MCF 10A (cell line): ENCODE results near the gene ATP5F1D. TPM values are rescaled to one million over a fixed set of nuclear protein-coding genes. Genes with fewer than 3 reads are reported as not detected.

Source experiments
- BruUV-seq: library from RNA; stranded (reverse); fragments of 400-500 nt; replicated peaks from 2 replicates; lab custom pipeline; 2021; lab: Mats Ljungman, UMichigan
- CTCF ChIA-PET: fragments of 300-600 bp; sonication (Branson Sonifier 250); formaldehyde crosslinking; extraction: SDS; loops from one replicate; lab custom pipeline; 2021; ENCODE audit warnings: antibody characterized with exemption, inconsistent platforms; lab: Yijun Ruan, JAX
- POLR2A ChIA-PET: fragments of 300-600, 350-650 bp; sonication (Branson Sonifier 250); formaldehyde crosslinking; extraction: SDS; loops from one replicate; lab custom pipeline; 2020; ENCODE audit warnings: antibody characterized with exemption, inconsistent platforms; lab: Yijun Ruan, JAX
- DNase-seq: peaks from one replicate; pipeline ENCODE4 v3.0.0-alpha.2; 2018; ENCODE audit not compliant: unreplicated experiment
- H3K27ac Mint-ChIP-seq: one replicate; pipeline ENCODE4 v1.8.0; 2022; ENCODE audit warnings: mild to moderate bottlenecking, low read depth, mixed read lengths; ENCODE audit not compliant: unreplicated experiment
- H3K27me3 Mint-ChIP-seq: one replicate; pipeline ENCODE4 v1.8.0; 2022; ENCODE audit warnings: mixed read lengths; ENCODE audit not compliant: insufficient read depth, unreplicated experiment
- H3K36me3 Mint-ChIP-seq: one replicate; pipeline ENCODE4 v1.8.0; 2022; ENCODE audit warnings: mild to moderate bottlenecking, moderate library complexity, mixed read lengths; ENCODE audit not compliant: insufficient read depth, unreplicated experiment
- H3K4me1 Mint-ChIP-seq: one replicate; pipeline ENCODE4 v1.8.0; 2022; ENCODE audit warnings: mixed read lengths; ENCODE audit not compliant: insufficient read depth, unreplicated experiment
- H3K4me3 Mint-ChIP-seq: one replicate; pipeline ENCODE4 v1.8.0; 2022; ENCODE audit warnings: mild to moderate bottlenecking, moderate library complexity, mixed read lengths; ENCODE audit not compliant: unreplicated experiment
- H3K9me3 Mint-ChIP-seq: one replicate; pipeline ENCODE4 v1.8.0; 2022; ENCODE audit warnings: mixed read lengths; ENCODE audit not compliant: unreplicated experiment
- intact Hi-C: fragments of 100-400 bp; cut with micrococcal nuclease; formaldehyde crosslinking; loops from 2 replicates; pipeline ENCODE4 v1.14.1; 2022
- total RNA-seq: library from RNA; stranded (reverse); gene quantifications from 2 replicates; pipeline ENCODE4 v1.2.3, GENCODE V29; 2022
- TF ChIP-seq, protein P1 (sequence below): fragments of 200-600 bp; IDR thresholded peaks from one replicate; pipeline ENCODE4 v1.8.0; 2022; ENCODE audit warnings: antibody characterized with exemption, mild to moderate bottlenecking; ENCODE audit not compliant: unreplicated experiment

Gene ATP5F1D
- total RNA-seq, 1 experiment from 2014 or later: 258 TPM

DNA sequence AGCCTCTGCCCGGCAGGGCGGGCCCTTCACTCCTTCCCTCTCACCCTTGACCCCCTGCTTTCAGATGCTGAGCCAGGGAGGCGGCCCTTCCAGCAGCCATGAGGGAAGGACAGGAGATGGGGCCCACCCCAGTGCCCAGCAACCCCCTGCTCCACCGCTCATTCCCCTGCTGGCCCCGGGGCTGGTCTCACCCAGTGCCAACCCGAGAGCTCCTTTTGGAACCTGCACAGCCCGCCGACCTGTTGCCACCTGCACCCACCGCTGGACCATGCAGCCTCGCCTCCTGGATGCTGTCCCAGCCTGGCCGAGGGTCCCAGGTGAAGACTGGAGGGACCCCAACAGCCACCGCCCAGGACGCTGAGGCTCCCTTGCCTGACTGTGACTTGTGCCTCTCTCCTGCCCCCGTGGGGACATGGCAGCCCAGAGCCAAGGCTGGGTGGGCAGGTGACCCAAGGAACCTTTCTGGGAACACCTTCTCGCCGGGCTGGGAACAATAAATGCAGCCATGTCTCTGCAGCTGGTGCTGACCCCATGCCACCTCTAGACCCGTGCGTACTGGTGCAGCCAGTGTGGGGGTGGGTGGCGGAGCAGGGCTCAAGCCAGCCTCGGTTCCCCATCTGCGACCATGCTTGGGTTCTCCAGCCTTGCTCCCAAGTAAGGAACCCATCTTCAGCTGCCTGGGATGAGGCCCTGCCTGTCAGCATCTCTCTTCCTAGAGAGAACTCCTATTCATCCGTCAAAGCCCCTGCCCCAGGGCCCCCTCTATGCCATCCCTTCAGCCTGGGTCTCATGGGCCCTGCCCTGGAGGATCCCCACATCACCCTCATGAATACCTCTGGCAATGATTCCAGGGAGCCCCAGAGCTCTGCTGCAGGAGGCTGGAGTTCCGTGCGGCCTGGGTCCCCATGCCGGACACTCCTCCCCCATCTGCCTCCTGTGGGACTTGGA lies 37.4 kb downstream of the ATP5F1D start:
- CTCF ChIA-PET: interaction anchor here (0.6 to 1.7 kb wide), 13 partner anchors 13 to 165 kb away, joined by 3 to 8 read pairs (median 4); no protein-coding TSS in a partner anchor
- intact Hi-C loops: loop anchor here (2.0 to 10.0 kb wide), 3 partner anchors 106 to 233 kb away; partner anchors contain the start of genes ADAMTSL5, NDUFS7 and RPS15
- no peak overlapping the region for H3K4me3 Mint-ChIP-seq
- H3K27me3 Mint-ChIP-seq: peaks cover 3% of the 10 kb centered on the region
- no TSS peak for BruUV-seq
- TF ChIP-seq, protein P1, sequence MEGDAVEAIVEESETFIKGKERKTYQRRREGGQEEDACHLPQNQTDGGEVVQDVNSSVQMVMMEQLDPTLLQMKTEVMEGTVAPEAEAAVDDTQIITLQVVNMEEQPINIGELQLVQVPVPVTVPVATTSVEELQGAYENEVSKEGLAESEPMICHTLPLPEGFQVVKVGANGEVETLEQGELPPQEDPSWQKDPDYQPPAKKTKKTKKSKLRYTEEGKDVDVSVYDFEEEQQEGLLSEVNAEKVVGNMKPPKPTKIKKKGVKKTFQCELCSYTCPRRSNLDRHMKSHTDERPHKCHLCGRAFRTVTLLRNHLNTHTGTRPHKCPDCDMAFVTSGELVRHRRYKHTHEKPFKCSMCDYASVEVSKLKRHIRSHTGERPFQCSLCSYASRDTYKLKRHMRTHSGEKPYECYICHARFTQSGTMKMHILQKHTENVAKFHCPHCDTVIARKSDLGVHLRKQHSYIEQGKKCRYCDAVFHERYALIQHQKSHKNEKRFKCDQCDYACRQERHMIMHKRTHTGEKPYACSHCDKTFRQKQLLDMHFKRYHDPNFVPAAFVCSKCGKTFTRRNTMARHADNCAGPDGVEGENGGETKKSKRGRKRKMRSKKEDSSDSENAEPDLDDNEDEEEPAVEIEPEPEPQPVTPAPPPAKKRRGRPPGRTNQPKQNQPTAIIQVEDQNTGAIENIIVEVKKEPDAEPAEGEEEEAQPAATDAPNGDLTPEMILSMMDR: no peak
- H3K36me3 Mint-ChIP-seq: peaks cover 38% of the 10 kb centered on the region
- H3K4me1 Mint-ChIP-seq: peaks cover 11% of the 10 kb centered on the region
- no peak for DNase-seq
- H3K9me3 Mint-ChIP-seq: no peaks in the 10 kb centered on the region
- no peak overlapping the region for H3K27ac Mint-ChIP-seq
- POLR2A ChIA-PET: interaction anchor here (0.9 to 1.2 kb wide), 2 partner anchors 10 to 82 kb away, joined by 4 read pairs; partner anchors contain the start of gene CIRBP

GRCh38 chr19:1279782-1280341 lies 38.3 kb downstream of the ATP5F1D start:
- no peak overlapping the region for H3K4me3 Mint-ChIP-seq
- H3K27ac Mint-ChIP-seq: no peak overlapping the region

DNA sequence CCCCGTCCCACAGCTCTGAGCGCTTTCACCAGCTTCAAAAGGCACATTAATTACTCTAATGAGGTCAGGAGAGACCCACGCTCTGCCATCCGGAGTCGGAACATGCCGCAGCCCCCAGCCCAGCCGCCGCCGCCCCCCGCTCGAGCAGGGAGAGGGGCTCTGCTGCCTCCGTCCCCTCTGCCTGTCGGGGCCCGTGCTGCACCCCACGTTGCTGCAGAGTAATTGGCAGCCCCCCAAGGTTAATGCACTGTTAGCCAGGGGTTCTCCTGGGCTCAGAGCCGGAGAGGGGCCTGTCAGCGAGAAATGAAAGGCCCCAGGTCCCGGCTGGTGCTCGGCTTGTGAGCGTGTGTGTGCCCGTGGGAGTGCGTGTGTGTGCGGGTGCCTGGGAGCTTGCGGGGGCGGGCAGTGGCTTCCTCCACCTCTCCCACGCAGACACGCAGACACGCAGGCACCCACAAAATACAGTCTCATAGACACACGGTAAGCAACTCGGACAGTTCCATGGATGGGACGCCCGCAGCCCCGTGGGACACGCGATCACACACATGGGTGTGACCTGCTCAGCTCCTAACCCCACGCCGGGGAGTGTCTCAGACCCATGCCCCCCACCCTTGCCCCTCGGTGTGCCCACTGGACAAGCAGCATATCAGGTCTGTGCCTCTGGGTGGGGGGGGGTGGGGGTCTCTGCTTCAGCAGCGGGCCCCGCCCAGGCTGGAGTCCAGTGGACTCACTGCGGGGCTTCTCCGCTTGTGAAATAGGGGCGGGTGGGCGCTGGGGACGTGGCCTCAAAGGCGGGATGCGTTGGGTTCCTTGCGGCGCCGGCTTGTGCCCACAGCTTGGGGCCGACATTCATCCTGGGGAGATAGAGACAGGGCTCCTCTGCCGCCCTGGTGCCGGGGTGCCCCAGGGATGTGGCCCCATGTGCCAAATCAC lies 39.4 kb downstream of the ATP5F1D start:
- H3K9me3 Mint-ChIP-seq: no peaks in the 10 kb centered on the region
- H3K4me3 Mint-ChIP-seq: no peak overlapping the region
- peaks cover 11% of the 10 kb centered on the region for H3K4me1 Mint-ChIP-seq
- no peak for DNase-seq
- POLR2A ChIA-PET: no interaction called here
- H3K27ac Mint-ChIP-seq: no peak overlapping the region
- CTCF ChIA-PET: interaction anchor here (1.3 to 1.7 kb wide), 4 partner anchors 31 to 108 kb away, joined by 3 to 8 read pairs (median 4); no protein-coding TSS in a partner anchor
- TF ChIP-seq, protein P1: no peak
- H3K27me3 Mint-ChIP-seq: peaks cover 17% of the 10 kb centered on the region
- peaks cover 19% of the 10 kb centered on the region for H3K36me3 Mint-ChIP-seq
- BruUV-seq: no TSS peak
- intact Hi-C loops: loop anchor here (5.0 kb wide), 1 partner anchor 81 kb away; no protein-coding TSS in a partner anchor

More at GRCh38 chr19:1279782-1280341, 38.3 kb downstream of the ATP5F1D start:
- H3K4me1 Mint-ChIP-seq: peaks cover 11% of the 10 kb centered on the region
- intact Hi-C loops: loop anchor here (2.0 to 10.0 kb wide), 4 partner anchors 82 to 232 kb away; partner anchors contain the start of genes ADAMTSL5, NDUFS7 and RPS15
- TF ChIP-seq, protein P1: peak; percentile 86
- DNase-seq: peak; percentile 83
- peaks cover 29% of the 10 kb centered on the region for H3K36me3 Mint-ChIP-seq
- H3K27me3 Mint-ChIP-seq: peaks cover 11% of the 10 kb centered on the region
- ChIA-PET CTCF (interaction anchor here (0.6 to 1.7 kb wide), 13 partner anchors 13 to 192 kb away, joined by 3 to 8 read pairs (median 4); no protein-coding TSS in a partner anchor), POLR2A (interaction anchor here (0.6 to 1.2 kb wide), 3 partner anchors 11 to 81 kb away, joined by 3 to 4 read pairs (median 4); partner anchors contain the start of gene CIRBP)
- no peaks in the 10 kb centered on the region for H3K9me3 Mint-ChIP-seq
- BruUV-seq: no TSS peak
